Brain microvascular endothelial cell (primary cell): ENCODE results near the gene NLRX1.

Source experiments
- DNase-seq: peaks from one replicate; pipeline ENCODE4 v3.0.0-alpha.2; 2020
- H3K27ac ChIP-seq: fragments of 250-450 bp; sonication (Bioruptor Pico); 2 replicates; pipeline ENCODE4 v1.5.1; 2020; ENCODE audit warnings: mild to moderate bottlenecking, moderate library complexity
- H3K27me3 ChIP-seq: fragments of 250-450 bp; sonication (Bioruptor Pico); replicated peaks from 2 replicates; pipeline ENCODE4 v1.5.1; 2020; ENCODE audit warnings: mild to moderate bottlenecking
- H3K36me3 ChIP-seq: fragments of 250-450 bp; sonication (Bioruptor Pico); replicated peaks from 2 replicates; pipeline ENCODE4 v1.5.1; 2020; ENCODE audit warnings: mild to moderate bottlenecking
- H3K4me3 ChIP-seq: 2 replicates; pipeline ENCODE4 v1.5.1; 2011; ENCODE audit warnings: low read depth, mild to moderate bottlenecking, control low read depth, low read length, moderate library complexity
- CTCF ChIP-seq: IDR thresholded peaks from 2 replicates; pipeline ENCODE4 v1.5.1; 2011; ENCODE audit warnings: low read depth, mild to moderate bottlenecking, moderate library complexity, low read length, control low read depth, inconsistent platforms; ENCODE audit errors: missing control alignments
- in situ Hi-C: cut with HindIII; loops from 2 replicates; pipeline ENCODE4 v1.10.0; 2017; ENCODE audit warnings: low sequenced_read_pairs, low pct_ligation_motif_present

The NLRX1 gene

GRCh38 chr11:119206511-119207414, 38.2 kb downstream of the NLRX1 start:
- Histone ChIP-seq H3K27ac (peak overlapping the region; percentile 59), H3K4me3 (peak overlapping the region; percentile 89), H3K27me3 (no peaks in the 10 kb centered on the region), H3K36me3 (no peaks in the 10 kb centered on the region)
- in situ Hi-C loops, result no loop called here
- peak; percentile 5 for DNase-seq
- TF ChIP-seq CTCF, result no peak

DNA sequence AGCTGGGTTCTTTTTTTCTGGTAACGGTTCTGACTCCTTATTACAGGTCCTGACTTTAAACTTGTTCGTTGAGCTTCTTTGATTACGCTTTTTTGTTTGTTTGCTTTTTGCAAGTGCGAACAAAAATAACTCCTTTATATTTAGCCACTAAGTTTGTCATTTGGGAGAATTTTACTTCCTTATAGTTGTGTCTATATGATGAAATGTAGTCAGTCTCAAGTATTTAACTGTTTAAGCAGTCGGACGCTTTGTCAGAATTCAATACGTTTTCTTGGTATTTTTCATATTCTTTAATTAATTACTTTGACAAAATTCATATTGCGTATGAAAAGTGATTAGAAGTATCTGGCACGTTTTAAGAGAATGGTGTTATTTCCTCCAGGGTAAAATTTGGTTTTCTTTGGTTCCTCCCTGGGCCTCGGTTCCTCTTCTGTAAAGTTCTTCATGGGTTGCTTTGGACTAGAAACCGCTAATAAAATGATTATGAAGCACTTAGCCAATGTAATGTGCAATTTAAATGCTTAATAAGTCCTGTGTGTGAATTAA, 39.0 kb downstream of the NLRX1 start:
- no peak for DNase-seq
- no peak for TF ChIP-seq CTCF
- H3K4me3 ChIP-seq, result peak overlapping the region; percentile 89
- H3K27me3 ChIP-seq, result no peaks in the 10 kb centered on the region
- in situ Hi-C loops, result no loop called here
- H3K36me3 ChIP-seq, result no peaks in the 10 kb centered on the region
- H3K27ac ChIP-seq, result no peak overlapping the region

DNA sequence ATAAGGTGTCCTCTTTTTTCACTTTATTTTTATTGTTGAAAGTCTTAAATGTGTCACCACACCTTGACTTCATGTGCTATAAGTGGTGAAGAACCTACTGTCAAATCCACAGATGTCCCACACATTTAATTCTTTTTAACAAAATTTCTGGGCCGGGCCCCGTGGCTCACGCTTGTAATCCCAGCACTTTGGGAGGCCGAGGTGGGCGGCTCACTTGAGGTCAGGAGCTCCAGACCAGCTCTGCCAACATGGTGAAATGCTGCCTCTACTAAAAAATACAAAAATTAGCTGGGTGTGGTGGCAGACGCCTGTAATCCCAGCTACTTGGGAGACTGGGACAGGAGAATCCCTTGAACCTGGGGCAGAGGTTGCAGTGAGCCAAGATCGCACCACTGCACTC, 40.7 kb downstream of the NLRX1 start:
- Histone ChIP-seq H3K27me3 (no peaks in the 10 kb centered on the region), H3K36me3 (no peaks in the 10 kb centered on the region), H3K4me3 (no peak overlapping the region), H3K27ac (no peak overlapping the region)
- DNase-seq, result no peak
- in situ Hi-C loops, result no loop called here
- TF ChIP-seq CTCF, result no peak

DNA sequence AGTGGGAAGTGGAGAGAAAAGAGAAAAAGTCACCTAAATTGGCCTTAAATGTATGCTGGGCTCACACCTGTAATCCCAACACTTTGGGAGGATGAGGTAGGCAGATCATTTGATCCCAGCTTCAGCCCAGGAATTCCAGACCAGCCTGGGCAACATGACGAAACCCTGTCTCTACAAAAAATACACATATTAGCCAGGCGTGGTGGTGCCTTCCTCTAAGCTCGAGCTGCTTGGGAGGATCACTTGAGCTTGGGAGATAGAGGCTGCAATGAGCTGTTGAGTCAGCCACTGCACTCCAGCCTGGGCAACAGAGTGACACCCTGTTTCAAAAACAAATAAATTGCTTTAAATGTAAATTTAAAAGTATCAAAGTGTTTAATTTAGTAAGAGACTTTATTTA, 41.5 kb downstream of the NLRX1 start:
- Histone ChIP-seq H3K27me3 (no peaks in the 10 kb centered on the region), H3K36me3 (no peaks in the 10 kb centered on the region), H3K27ac (no peak overlapping the region), H3K4me3 (no peak overlapping the region)
- DNase-seq, result peak; percentile 33
- in situ Hi-C loops, result no loop called here
- TF ChIP-seq CTCF, result no peak

GRCh38 chr11:119218141-119218878, 49.8 kb downstream of the NLRX1 start:
- DNase-seq, result peak; percentile 93
- Histone ChIP-seq H3K27me3 (no peaks in the 10 kb centered on the region), H3K4me3 (no peak overlapping the region), H3K27ac (peak overlapping the region; percentile 33), H3K36me3 (no peaks in the 10 kb centered on the region)
- in situ Hi-C loops, result no loop called here
- no peak for TF ChIP-seq CTCF
